GM10248 (cell line): Measurements from ENCODE around the gene IL1RAPL2.

ENCODE experiments used
- CTCF ChIA-PET: fragments of 300-600 bp; sonication (Branson Sonifier 250); formaldehyde crosslinking; extraction: SDS; loops from one replicate; lab custom pipeline; 2021; ENCODE audit warnings: antibody characterized with exemption; lab: Yijun Ruan, JAX
- POLR2A ChIA-PET: fragments of 350-650 bp; sonication (Branson Sonifier 250); formaldehyde crosslinking; extraction: SDS; loops from one replicate; lab custom pipeline; 2020; ENCODE audit warnings: antibody characterized with exemption; lab: Yijun Ruan, JAX
- DNase-seq: peaks from one replicate; pipeline ENCODE4 v3.0.0; 2012; ENCODE audit errors: extremely low spot score
- TF ChIP-seq, protein P1 (sequence below): IDR thresholded peaks from 2 replicates; pipeline ENCODE4 v1.5.1; 2012; ENCODE audit warnings: mild to moderate bottlenecking, low read depth; ENCODE audit errors: extremely low read depth, missing control alignments, control extremely low read depth

IL1RAPL2 gene

GRCh38 chrX:105694839-105695238, 1128.8 kb downstream of the IL1RAPL2 start:
- ChIA-PET CTCF (no interaction called here), POLR2A (no interaction called here)
- DNase-seq, result no peak
- TF ChIP-seq, protein P1, sequence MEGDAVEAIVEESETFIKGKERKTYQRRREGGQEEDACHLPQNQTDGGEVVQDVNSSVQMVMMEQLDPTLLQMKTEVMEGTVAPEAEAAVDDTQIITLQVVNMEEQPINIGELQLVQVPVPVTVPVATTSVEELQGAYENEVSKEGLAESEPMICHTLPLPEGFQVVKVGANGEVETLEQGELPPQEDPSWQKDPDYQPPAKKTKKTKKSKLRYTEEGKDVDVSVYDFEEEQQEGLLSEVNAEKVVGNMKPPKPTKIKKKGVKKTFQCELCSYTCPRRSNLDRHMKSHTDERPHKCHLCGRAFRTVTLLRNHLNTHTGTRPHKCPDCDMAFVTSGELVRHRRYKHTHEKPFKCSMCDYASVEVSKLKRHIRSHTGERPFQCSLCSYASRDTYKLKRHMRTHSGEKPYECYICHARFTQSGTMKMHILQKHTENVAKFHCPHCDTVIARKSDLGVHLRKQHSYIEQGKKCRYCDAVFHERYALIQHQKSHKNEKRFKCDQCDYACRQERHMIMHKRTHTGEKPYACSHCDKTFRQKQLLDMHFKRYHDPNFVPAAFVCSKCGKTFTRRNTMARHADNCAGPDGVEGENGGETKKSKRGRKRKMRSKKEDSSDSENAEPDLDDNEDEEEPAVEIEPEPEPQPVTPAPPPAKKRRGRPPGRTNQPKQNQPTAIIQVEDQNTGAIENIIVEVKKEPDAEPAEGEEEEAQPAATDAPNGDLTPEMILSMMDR, result no peak

DNA sequence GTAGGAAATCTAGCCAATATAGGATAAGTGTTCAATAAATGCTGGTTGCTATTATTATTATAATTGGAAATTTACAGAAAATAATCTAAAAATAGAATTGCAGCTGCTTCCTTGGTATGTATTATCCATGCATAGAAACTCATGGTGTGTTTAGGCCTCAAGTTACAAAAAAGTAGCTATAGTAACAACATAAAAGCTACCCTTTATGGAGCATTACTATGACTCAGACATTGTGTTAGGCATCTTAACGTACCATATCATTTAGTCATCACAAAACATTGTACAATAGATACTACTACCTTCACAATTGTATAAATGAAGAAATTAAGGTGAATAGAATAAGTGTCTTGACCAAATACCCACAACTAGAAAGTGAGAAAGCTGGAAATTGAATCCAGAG, 1129.5 kb downstream of the IL1RAPL2 start:
- CTCF ChIA-PET, result no interaction called here
- DNase-seq, result no peak
- TF ChIP-seq, protein P1, result no peak
- POLR2A ChIA-PET, result no interaction called here

DNA sequence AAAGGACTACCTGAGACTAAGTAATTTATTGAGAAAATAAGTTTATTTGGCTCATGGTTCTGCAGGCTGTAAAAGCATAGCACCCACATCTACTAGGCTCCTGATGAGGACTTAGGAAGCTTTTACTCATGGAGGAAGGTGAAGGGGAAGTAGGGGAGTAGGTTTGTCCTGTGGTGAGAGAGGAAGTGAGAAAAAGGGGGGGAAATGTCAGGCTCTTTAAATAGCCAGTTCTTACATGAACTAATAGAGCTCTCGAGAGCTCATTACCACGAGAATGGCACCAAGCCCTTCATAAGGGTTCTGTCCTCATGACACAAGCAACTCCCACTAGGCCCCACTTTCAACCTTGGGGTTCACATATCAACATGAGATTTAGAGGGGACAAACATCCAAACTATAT, 1130.9 kb downstream of the IL1RAPL2 start:
- DNase-seq, result no peak
- CTCF ChIA-PET, result interaction anchor here (1.1 kb wide), 1 partner anchor 12 kb away, joined by 3 read pairs; no protein-coding TSS in a partner anchor
- POLR2A ChIA-PET, result no interaction called here
- TF ChIP-seq, protein P1, result no peak

DNA sequence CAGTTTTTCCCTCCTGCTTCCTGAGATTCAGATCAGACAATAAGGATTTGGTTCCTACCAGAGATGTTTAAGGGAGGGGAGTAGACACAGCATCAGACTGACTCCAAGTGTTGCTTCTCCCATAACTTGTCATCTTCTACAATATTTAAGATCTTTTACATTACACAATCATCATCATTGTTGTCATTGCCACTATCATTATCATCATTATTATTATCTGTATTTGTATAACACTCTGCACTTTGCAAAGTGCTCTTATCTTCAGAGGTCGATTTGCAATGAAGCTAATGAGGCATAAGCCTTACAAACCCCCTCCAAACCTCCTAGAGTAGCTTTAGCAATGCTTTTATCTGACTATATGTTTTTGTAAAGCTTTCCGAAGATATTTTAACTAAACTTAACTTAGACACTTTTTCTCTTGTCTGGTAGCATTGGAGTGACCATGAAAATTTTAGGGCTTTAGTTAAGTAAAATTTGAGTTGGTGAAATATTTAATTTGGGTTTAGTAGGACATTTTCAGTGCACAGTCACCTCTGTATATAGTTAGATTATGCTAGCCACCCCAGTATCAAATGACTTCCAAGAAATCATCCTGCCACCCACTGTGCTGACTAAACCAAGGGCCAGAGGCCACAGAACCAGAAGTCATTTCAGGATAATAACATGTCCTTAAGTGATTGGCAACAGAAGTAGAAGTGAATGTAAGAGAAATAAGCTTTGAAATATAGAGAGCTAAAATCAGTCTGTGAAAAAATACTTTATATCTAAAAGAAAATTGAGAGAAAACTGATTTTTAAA, 1132.2 kb downstream of the IL1RAPL2 start:
- TF ChIP-seq, protein P1, result no peak
- no peak for DNase-seq
- ChIA-PET CTCF (no interaction called here), POLR2A (no interaction called here)

DNA sequence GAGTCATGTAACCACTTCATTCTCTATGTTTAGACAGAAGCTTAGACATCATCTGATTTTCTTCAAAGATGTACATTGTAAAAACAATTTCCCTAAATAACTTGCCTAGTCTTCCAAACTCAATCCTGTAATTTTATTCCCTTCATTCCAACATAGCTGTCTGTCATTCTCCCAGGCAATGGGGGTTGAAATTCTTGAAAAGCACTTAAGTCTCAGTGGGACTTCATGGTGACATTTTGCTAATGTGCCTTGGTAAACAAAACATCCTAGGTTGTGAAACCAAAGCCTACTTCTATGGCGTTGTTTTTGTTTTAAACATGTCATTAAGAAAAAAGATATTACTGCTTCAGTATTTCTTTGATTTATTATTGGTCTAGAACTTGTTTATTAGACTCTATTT, 1134.3 kb downstream of the IL1RAPL2 start:
- no peak for DNase-seq
- POLR2A ChIA-PET, result no interaction called here
- TF ChIP-seq, protein P1, result no peak
- CTCF ChIA-PET, result no interaction called here

DNA sequence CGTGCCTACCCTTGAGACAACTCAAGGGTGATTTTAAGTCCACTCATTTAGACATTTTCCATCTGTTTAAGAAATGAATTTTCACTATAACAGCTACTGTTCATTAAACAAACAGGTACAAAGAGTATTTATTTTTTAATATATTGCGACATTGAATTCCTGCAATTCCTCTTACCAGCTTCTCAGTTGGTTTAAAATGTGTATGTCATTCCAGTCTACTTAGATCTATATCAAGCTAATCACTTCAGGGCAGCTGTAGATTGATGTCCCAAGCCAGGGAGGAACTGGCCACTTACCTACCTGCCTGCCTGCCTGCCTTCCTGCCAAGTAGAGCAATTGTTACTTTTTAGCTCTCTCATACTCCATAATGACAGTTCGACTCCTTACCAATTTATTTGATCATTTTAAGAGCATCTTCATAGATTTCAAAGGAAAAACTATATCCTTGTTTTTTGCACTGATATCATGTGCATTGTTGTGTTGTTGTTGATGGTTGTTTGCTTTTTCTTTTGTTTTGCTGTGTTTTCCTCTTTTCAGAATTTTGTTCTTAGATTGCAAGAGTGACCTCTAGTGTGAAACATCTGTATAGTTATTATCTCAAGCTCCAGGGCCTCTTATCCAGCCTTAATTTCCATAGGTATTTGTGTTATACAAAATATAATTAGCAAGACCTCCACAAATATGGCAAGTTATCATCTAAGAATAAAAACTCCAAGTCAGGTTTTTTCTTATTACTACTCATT, 1135.5 kb downstream of the IL1RAPL2 start:
- POLR2A ChIA-PET, result no interaction called here
- CTCF ChIA-PET, result no interaction called here
- TF ChIP-seq, protein P1, result no peak
- DNase-seq, result no peak
